Mesenchymal stem cell (in vitro differentiated cells and primary cell): Measurements from ENCODE around the gene KRTAP1-5.
"Not testable (repeated sequence)": the region's sequence is repeated elsewhere in the genome, so short reads cannot be mapped to it uniquely, and the experiment has no call there.

Source experiments
- DNase-seq: peaks from one replicate; pipeline ENCODE4 v3.0.0-alpha.2; 2013
- H2AFZ ChIP-seq: one replicate; pipeline ENCODE4 v1.6.1; 2013; ENCODE audit warnings: low read depth, mild to moderate bottlenecking, control low read depth, inconsistent platforms, low read length, moderate library complexity
- H2AK5ac ChIP-seq: 2 replicates; pipeline ENCODE4 v1.6.1; 2013; ENCODE audit warnings: low read length, moderate library complexity, mild to moderate bottlenecking, inconsistent platforms; ENCODE audit not compliant: severe bottlenecking
- H2BK120ac ChIP-seq: one replicate; pipeline ENCODE4 v1.6.1; 2013; ENCODE audit warnings: low read depth, mild to moderate bottlenecking, inconsistent platforms, low read length, moderate library complexity
- H2BK12ac ChIP-seq, 2 experiments: one replicate each; pipeline ENCODE4 v1.6.1; 2013; ENCODE audit warnings: inconsistent platforms in 2 of 2, low read length in 2 of 2, mild to moderate bottlenecking in 2 of 2, moderate library complexity in 2 of 2, control low read depth in 1 of 2
- H2BK15ac ChIP-seq: one replicate; pipeline ENCODE4 v1.6.1; 2013; ENCODE audit warnings: mild to moderate bottlenecking, low read depth, inconsistent platforms; ENCODE audit not compliant: poor library complexity, severe bottlenecking
- H2BK5ac ChIP-seq: 2 replicates; pipeline ENCODE4 v1.6.1; 2013; ENCODE audit warnings: low read depth, mild to moderate bottlenecking, low read length, control low read depth, inconsistent platforms; ENCODE audit not compliant: poor library complexity, severe bottlenecking
- H3K14ac ChIP-seq, 2 experiments: one replicate each; pipeline ENCODE4 v1.6.1; 2013; ENCODE audit warnings: inconsistent platforms in 2 of 2, low read length in 2 of 2, control low read depth in 1 of 2, mild to moderate bottlenecking in 1 of 2, moderate library complexity in 1 of 2
- H3K18ac ChIP-seq, 2 experiments: one replicate each; pipeline ENCODE4 v1.6.1; 2013; ENCODE audit warnings: inconsistent platforms in 2 of 2, low read length in 2 of 2, control low read depth in 1 of 2, low read depth in 1 of 2, mild to moderate bottlenecking in 1 of 2
- H3K23ac ChIP-seq, 2 experiments: one replicate each; pipeline ENCODE4 v1.6.1; 2013; ENCODE audit warnings: inconsistent platforms in 2 of 2, low read length in 2 of 2, mild to moderate bottlenecking in 2 of 2, moderate library complexity in 2 of 2, control low read depth in 1 of 2
- H3K27ac ChIP-seq: 2 replicates; pipeline ENCODE4 v1.5.1; 2013; ENCODE audit warnings: mild to moderate bottlenecking, moderate library complexity, low read length, control low read depth, inconsistent platforms; ENCODE audit not compliant: poor library complexity, severe bottlenecking
- H3K27me3 ChIP-seq, 2 experiments: 2 replicates each; pipeline versions ENCODE4 v1.6.1 to v1.7.0; 2013; ENCODE audit warnings: low read length in 2 of 2, mild to moderate bottlenecking in 2 of 2, moderate library complexity in 2 of 2, control low read depth in 1 of 2, inconsistent platforms in 1 of 2; ENCODE audit not compliant: control insufficient read depth in 1 of 2, insufficient read depth in 1 of 2
- H3K36me3 ChIP-seq, 2 experiments: 2 replicates each; pipeline versions ENCODE4 v1.6.1 to v1.7.0; 2013; ENCODE audit warnings: low read length in 2 of 2, control low read depth in 1 of 2, inconsistent platforms in 1 of 2, low read depth in 1 of 2, mild to moderate bottlenecking in 1 of 2; ENCODE audit not compliant: insufficient read depth in 2 of 2, control insufficient read depth in 1 of 2
- H3K4ac ChIP-seq, 2 experiments: one replicate each; pipeline ENCODE4 v1.6.1; 2013; ENCODE audit warnings: inconsistent platforms in 2 of 2, low read length in 2 of 2, mild to moderate bottlenecking in 2 of 2, moderate library complexity in 2 of 2, control low read depth in 1 of 2, low read depth in 1 of 2
- H3K4me1 ChIP-seq: 2 replicates; pipeline ENCODE4 v1.6.1; 2013; ENCODE audit warnings: low read depth, low read length, control low read depth; ENCODE audit not compliant: control insufficient read depth, insufficient read depth
- H3K4me2 ChIP-seq: 2 replicates; pipeline ENCODE4 v1.6.1; 2013; ENCODE audit warnings: low read length, mild to moderate bottlenecking, inconsistent platforms; ENCODE audit not compliant: poor library complexity, severe bottlenecking
- H3K4me3 ChIP-seq, 2 experiments: 2 replicates each; pipeline versions ENCODE4 v1.5.1 to v1.7.0; 2013; ENCODE audit warnings: low read length in 2 of 2, mild to moderate bottlenecking in 2 of 2, control low read depth in 1 of 2, low read depth in 1 of 2; ENCODE audit not compliant: insufficient read depth in 1 of 2
- H3K79me1 ChIP-seq: replicated peaks from 2 replicates; pipeline ENCODE4 v1.6.1; 2013; ENCODE audit warnings: mild to moderate bottlenecking, control low read depth, low read length, inconsistent platforms; ENCODE audit not compliant: poor library complexity, severe bottlenecking
- H3K9ac ChIP-seq: 2 replicates; pipeline ENCODE4 v1.7.0; 2013; ENCODE audit warnings: mild to moderate bottlenecking, low read length, moderate library complexity
- H3K9me3 ChIP-seq: 2 replicates; pipeline ENCODE4 v1.7.0; 2013; ENCODE audit warnings: mild to moderate bottlenecking, low read length; ENCODE audit not compliant: control insufficient read depth
- H4K8ac ChIP-seq: one replicate; pipeline ENCODE4 v1.6.1; 2013; ENCODE audit warnings: inconsistent platforms, mild to moderate bottlenecking, low read length, moderate library complexity
- H4K91ac ChIP-seq: one replicate; pipeline ENCODE4 v1.6.1; 2013; ENCODE audit warnings: mild to moderate bottlenecking, low read length, inconsistent platforms
- WGBS: methylation state at CpG from one replicate; pipeline ENCODE4 v1.1.7; 2013; ENCODE audit warnings: mixed read lengths; 5-methylcytosine and 5-hydroxymethylcytosine counted together

Gene KRTAP1-5

GRCh38 chr17:41054556-41054955, 27.5 kb upstream of the KRTAP1-5 start:
- not testable (repeated sequence) for H2AK5ac ChIP-seq, H3K4me3 ChIP-seq, H3K79me1 ChIP-seq, H3K4me2 ChIP-seq, H4K8ac ChIP-seq, H3K27me3 ChIP-seq, H3K27ac ChIP-seq, H3K9ac ChIP-seq, H3K36me3 ChIP-seq, H4K91ac ChIP-seq, H3K4ac ChIP-seq, H2BK120ac ChIP-seq, H2AFZ ChIP-seq, DNase-seq, H3K18ac ChIP-seq, H3K23ac ChIP-seq, H3K14ac ChIP-seq, H2BK5ac ChIP-seq, H3K4me1 ChIP-seq, H3K9me3 ChIP-seq, H2BK12ac ChIP-seq, H2BK15ac ChIP-seq
- 75% methylated on average over 7 of the region's 9 CpGs for WGBS

GRCh38 chr17:41054025-41054424, 27.0 kb upstream of the KRTAP1-5 start:
- peaks cover 2% of the 10 kb centered on the region for H3K4me1 ChIP-seq
- no peak overlapping the region for H3K23ac ChIP-seq
- H2AFZ ChIP-seq = no peak overlapping the region
- no peak overlapping the region for H3K9ac ChIP-seq
- no peak overlapping the region for H3K18ac ChIP-seq
- H3K4ac ChIP-seq = no peak overlapping the region
- no peak overlapping the region for H4K91ac ChIP-seq
- H3K36me3 ChIP-seq = no peaks in the 10 kb centered on the region
- no peak for DNase-seq
- 93% methylated on average over 4 of the region's 4 CpGs for WGBS
- H4K8ac ChIP-seq = no peak overlapping the region
- H3K9me3 ChIP-seq = no peaks in the 10 kb centered on the region
- no peak overlapping the region for H2BK5ac ChIP-seq
- no peak overlapping the region for H2AK5ac ChIP-seq
- no peaks in the 10 kb centered on the region for H3K79me1 ChIP-seq
- H2BK120ac ChIP-seq = no peak overlapping the region
- H2BK15ac ChIP-seq = no peak overlapping the region
- no peak overlapping the region for H3K4me3 ChIP-seq
- no peak overlapping the region for H2BK12ac ChIP-seq
- H3K14ac ChIP-seq = no peak overlapping the region
- no peaks in the 10 kb centered on the region for H3K27me3 ChIP-seq
- no peak overlapping the region for H3K4me2 ChIP-seq
- H3K27ac ChIP-seq = no peak overlapping the region

- no peak overlapping the region for H2AFZ ChIP-seq
- no peak overlapping the region for H2BK12ac ChIP-seq
- peaks cover 5% of the 10 kb centered on the region for H3K4me1 ChIP-seq
- H2BK5ac ChIP-seq = no peak overlapping the region
- H3K23ac ChIP-seq = no peak overlapping the region
- H3K27ac ChIP-seq = no peak overlapping the region
- H3K14ac ChIP-seq = no peak overlapping the region
- no peak overlapping the region for H2BK120ac ChIP-seq
- H3K18ac ChIP-seq = no peak overlapping the region
- H3K4me2 ChIP-seq = no peak overlapping the region
- H3K4me3 ChIP-seq = no peak overlapping the region
- H3K9ac ChIP-seq = no peak overlapping the region
- no peaks in the 10 kb centered on the region for H3K9me3 ChIP-seq
- DNase-seq = no peak
- H2AK5ac ChIP-seq = no peak overlapping the region
- no peak overlapping the region for H4K91ac ChIP-seq
- no peak overlapping the region for H4K8ac ChIP-seq
- H3K27me3 ChIP-seq = no peaks in the 10 kb centered on the region
- no peak overlapping the region for H3K4ac ChIP-seq
- H3K36me3 ChIP-seq = no peaks in the 10 kb centered on the region
- H2BK15ac ChIP-seq = no peak overlapping the region
- H3K79me1 ChIP-seq = no peaks in the 10 kb centered on the region
Observed at GRCh38 chr17:41052566-41052965, 25.6 kb upstream of the KRTAP1-5 start.

GRCh38 chr17:41049110-41049509, 22.1 kb upstream of the KRTAP1-5 start:
- H3K79me1 ChIP-seq = no peaks in the 10 kb centered on the region
- no peak overlapping the region for H2AK5ac ChIP-seq
- peaks cover 8% of the 10 kb centered on the region for H3K4me1 ChIP-seq
- no peak overlapping the region for H2BK120ac ChIP-seq
- no peak overlapping the region for H4K91ac ChIP-seq
- no peak overlapping the region for H2AFZ ChIP-seq
- no peak overlapping the region for H2BK15ac ChIP-seq
- H3K18ac ChIP-seq = no peak overlapping the region
- H2BK12ac ChIP-seq = no peak overlapping the region
- peak overlapping the region; percentile 7 for H3K9ac ChIP-seq
- H3K4me3 ChIP-seq = no peak overlapping the region
- 20% methylated on average over 2 of the region's 2 CpGs for WGBS
- no peaks in the 10 kb centered on the region for H3K36me3 ChIP-seq
- H3K27ac ChIP-seq = peak overlapping the region; percentile 57
- no peaks in the 10 kb centered on the region for H3K27me3 ChIP-seq
- no peak overlapping the region for H3K14ac ChIP-seq
- H2BK5ac ChIP-seq = no peak overlapping the region
- no peak overlapping the region for H3K4ac ChIP-seq
- no peak overlapping the region for H4K8ac ChIP-seq
- no peak overlapping the region for H3K23ac ChIP-seq
- peak overlapping the region; percentile 3 for H3K4me2 ChIP-seq
- DNase-seq = peak; percentile 78
- no peaks in the 10 kb centered on the region for H3K9me3 ChIP-seq
